Right renal cortex interstitium (tissue), 3 donors: ENCODE results near the gene TAF1B. TPM values are rescaled to one million over a fixed set of nuclear protein-coding genes. Genes with fewer than 3 reads are reported as not detected.
"Not testable (repeated sequence)": the region's sequence is repeated elsewhere in the genome, so short reads cannot be mapped to it uniquely, and the experiment has no call there.

Experiments
- DNase-seq, 3 donors: peaks; one replicate each; pipeline ENCODE4 v3.0.0-alpha.2; 2013; ENCODE audit warnings: low read depth in 3 of 3, low spot score in 2 of 3
- polyA plus RNA-seq, 3 donors: library from polyadenylated mRNA; unstranded; fragments of 120-200 nt; gene quantifications; one replicate each; pipeline ENCODE4 v1.2.1, GENCODE V29; 2013; ENCODE audit not compliant: insufficient read length in 3 of 3

The TAF1B gene
- polyA plus RNA-seq, 3 donors: 29.4 to 31.2 (median 30.7) TPM

DNA sequence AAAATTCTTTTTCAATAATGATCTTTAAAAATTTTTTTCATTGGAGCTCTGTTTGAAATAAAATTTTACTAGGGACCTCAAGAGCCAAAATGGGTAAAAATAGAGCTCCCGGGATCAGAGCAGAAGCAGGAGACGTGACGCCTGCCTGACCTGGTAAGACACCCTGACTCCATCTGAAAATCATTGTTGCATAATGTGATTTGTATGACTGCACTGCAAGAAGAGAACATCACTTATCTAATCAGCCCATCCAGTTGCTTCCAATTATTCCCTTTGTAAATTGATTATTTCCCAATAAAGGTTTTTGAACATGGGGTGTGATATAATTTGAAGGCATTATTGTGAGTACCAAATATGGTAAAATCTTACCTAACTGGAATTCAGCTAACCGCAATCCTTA lies 17.1 kb upstream of the TAF1B start:
- DNase-seq: no peak

GRCh38 chr2:9830685-9831410 lies 12.4 kb upstream of the TAF1B start:
- DNase-seq: no peak

DNA sequence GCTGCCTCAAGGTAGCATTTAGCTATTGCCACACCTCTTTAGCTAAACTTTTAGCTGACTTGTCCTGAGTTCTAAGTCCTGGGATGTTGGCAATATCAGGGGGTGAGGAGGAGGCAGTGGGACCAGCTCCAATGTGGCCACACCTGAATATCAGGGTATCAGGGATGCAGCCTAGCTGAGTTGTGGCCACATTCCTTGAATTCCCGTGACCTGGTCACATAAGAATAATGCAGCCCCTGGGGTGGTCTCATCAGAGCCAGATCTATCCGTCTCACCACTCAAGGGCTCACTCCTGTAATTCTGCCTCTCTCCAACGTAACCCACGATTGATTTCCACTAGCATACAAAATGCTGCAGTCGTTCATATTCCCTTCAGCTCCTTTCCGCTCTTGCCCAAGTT lies 11.6 kb upstream of the TAF1B start:
- no peak for DNase-seq

- no peak for DNase-seq
Measured at GRCh38 chr2:9832586-9832985, 10.7 kb upstream of the TAF1B start.

GRCh38 chr2:9835068-9835467 lies 8.2 kb upstream of the TAF1B start:
- not testable (repeated sequence) for DNase-seq

DNA sequence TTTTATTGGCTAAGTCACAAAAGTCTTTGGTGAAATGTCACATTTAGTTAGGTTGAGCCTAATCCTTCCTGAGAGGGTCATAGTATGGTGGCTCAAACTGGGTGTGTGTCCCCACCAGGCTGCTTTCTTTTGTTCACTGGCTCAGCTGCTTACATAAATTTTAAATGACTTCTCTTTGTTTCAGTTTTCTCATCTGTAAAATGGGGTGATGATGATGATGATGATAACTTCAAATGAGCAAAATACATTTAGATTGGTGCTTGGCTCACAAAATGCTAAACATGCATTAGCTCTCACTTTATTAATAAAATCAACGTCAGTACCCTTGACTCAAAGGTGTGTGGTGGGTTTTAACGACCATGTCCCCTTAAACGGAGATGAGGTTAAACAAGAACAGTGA lies 7.2 kb upstream of the TAF1B start:
- no peak for DNase-seq

DNA sequence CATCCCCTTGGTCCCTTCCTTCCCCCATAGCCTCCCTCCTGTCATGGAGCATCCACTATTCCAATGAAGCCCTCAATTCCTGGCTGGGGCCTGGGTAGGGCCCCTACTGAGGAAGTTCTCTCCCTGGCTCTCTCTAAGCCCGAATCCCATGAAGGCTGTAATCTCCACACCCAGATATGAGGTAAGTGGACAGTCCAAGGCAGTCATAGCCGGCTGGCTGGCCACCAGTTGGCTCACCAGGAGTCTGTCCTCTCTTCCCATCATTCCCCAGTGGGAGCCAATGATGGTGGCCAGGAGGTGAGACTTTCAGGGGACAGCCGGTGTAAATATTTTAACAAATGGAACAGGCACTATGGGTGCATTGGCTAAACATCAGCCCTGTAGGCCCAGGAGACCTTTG lies 6.8 kb upstream of the TAF1B start:
- no peak for DNase-seq

DNA sequence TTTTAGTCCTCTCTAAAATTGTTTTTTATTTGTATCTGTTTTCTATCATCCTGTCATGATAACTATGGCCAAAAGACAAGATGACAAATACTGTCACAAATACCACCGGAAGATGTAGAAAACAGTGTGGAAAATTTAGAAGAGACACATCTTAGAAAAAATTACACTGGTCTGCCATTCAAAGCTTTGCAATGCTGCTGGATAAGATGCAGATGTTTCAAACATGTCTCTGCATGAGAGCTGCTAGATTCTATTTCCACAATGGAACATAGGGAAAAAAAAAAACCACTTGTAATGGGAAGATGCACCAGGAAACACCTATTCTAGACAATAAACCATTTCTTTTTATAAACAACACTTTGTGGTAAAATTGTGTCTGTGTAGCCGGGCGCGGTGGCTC lies 5.8 kb upstream of the TAF1B start:
- no peak for DNase-seq

DNA sequence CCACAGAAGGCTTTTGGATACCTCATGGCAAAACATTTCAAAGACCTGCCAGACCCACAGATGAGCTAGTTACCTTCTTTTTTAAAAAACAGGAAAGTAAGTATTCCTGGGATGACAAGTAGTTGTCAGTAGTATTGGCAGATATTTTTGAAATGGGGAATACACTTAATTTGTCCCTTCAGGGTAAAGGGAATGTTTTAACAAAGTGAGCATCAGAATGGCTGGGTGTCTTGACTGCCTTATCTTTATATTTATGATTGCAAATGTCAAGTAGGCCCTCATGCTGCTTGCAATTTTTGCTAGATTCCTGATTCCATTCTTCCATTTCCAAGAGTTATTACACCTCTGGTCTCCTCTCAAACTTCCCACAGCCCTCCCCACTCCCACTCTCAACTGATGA lies 4.9 kb upstream of the TAF1B start:
- DNase-seq: no peak

GRCh38 chr2:9842487-9843228 lies 616 bp upstream of the TAF1B start:
- no peak for DNase-seq

DNA sequence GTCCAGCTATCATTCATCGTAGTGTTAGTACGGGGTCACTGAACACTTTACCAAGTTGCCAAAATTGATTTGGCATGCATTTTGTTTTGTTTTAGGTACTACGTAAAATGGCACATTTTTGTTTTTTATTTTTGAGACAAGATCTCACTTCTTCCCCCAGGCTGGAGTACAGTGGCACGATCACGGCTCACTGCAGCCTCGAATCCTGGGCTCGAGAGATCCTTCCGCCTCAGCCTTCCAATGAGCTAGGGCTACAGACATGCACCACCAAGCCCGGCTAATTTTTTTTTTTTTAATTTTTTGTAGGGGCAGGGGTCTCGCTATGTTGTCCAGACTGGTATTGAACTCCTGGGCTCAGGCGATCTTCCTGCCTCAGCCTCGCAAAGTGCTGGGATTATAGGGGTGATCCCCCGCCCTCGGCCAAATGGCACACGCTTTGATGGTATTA lies 786 bp downstream of the TAF1B start:
- DNase-seq: no peak

- no peak for DNase-seq
Measured at GRCh38 chr2:9844576-9844975, 1.3 kb downstream of the TAF1B start.

- no peak for DNase-seq
Measured at GRCh38 chr2:9846554-9846953, 3.3 kb downstream of the TAF1B start.

- no peak for DNase-seq
Measured at GRCh38 chr2:9847140-9847539, 3.9 kb downstream of the TAF1B start.

GRCh38 chr2:9852881-9853280 lies 9.6 kb downstream of the TAF1B start:
- no peak for DNase-seq

DNA sequence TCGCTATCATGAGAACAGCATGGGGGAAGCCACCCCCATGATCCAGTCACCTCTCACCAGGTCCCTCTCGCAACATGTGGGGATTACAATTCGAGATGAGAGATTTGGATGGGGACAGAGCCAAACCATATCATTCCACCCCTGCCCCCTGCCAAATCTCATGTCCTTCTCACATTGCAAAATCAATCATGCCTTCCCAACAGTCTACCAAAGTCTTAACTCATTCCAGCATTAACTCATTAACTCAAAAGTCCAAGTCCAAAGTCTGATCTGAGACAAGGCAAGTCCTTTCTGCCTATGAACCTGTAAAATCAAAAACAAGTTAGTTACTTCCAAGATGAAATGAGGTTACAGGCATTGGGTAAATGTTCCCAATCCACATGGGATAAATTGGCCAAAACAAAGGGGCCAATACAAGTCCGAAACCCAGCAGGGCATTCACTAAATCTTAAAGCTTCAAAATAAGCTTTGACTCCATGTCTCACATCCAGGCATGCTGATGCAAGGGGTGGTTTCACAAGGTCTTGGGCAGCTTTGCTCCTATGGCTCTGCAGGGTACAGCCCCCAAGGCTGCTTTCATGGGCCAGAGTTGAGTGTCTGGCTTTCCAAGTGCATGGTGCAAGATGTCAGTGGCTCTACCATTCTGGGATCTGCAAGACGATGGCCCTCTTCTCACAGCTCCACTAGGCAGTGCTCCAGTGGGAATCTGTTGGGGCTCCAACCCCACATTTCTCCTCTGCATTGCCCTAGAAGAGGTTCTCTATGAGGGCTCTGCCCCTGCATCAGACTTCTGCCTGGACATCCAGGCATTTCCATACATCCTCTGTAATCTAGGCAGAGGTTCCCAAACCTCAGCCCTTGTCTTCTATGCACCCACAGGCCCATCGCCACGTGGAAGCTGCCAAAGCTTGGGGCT lies 14.8 kb downstream of the TAF1B start:
- DNase-seq: no peak

DNA sequence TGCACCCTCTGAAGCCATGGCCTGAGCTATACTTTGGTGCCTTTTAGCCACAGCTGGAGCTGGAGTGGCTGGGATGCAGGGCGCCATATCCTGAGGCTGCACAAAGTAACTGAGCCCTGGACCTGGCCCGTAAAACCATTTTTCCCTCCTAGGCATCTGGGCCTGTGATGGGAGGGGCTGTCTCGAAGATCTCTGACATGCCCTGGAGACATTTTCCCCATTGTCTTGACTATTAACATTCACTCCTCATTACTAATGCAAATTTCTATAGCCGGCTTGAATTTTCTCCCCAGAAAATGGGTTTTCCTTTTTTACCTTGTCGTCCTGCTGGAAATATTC lies 15.4 kb downstream of the TAF1B start:
- no peak for DNase-seq

DNA sequence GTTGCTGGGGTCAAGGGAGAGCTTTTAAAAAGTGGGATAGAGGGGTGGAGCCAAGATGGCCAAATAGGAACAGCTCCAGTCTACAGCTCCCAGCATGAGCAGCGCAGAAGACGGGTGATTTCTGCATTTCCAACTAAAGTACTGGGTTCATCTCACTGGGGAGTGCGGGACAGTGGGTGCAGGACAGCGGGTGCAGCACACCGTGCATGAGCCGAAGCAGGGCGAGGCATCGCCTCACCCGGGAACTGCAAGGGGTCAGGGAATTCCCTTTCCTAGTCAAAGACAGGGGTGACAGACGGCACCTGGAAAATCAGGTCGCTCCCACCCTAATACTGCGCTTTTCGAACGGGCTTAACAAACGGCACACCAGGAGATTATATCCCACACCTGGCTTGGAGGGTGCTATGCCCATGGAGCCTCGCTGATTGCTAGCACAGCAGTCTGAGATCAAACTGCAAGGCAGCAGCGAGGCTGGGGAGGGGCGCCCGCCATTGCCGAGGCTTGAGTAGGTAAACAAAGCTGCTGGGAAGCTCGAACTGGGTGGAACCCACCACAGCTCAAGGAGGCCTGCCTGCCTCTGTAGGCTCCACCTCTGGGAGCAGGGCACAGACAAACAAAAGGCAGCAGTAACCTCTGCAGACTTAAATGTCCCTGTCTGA lies 17.8 kb downstream of the TAF1B start:
- DNase-seq: not testable (repeated sequence)

DNA sequence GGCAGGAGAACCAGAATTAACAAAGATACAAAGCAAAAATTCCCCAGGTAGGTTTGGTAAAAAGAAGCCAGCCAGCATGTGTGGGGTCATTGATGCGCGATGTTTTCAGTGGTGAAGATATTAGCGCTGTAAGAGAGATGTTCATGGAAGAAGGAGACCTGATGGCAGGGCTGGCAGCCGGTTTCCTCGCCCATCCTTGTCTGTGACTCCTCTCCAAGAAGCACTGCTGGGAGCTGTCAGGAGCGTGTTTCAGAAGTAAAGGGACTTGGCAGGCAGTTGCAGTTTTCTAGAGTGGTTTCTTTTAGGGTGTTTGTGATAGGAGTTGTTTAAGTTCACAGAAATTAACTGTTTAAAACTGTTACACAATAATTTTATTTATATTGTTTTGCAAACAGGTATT lies 24.6 kb downstream of the TAF1B start:
- DNase-seq: no peak

DNA sequence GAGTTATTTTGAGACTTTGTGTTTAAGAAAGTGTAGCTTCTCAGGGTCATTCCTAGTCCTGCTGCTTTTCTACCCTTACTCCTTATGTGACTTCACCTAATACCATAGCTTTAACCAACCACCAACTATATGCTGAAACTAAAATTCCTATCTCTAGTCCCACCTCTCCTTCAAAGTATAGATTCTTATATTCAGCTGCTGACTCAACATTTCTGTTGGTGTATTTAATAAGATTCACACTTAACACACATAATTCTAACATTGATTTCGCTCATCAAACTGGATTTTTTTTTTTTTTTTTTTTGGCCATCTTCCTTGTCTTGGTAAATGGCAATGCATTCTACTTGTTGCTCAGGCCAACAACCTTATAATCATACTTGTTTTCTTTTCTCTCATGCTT lies 30.1 kb downstream of the TAF1B start:
- DNase-seq: no peak

DNA sequence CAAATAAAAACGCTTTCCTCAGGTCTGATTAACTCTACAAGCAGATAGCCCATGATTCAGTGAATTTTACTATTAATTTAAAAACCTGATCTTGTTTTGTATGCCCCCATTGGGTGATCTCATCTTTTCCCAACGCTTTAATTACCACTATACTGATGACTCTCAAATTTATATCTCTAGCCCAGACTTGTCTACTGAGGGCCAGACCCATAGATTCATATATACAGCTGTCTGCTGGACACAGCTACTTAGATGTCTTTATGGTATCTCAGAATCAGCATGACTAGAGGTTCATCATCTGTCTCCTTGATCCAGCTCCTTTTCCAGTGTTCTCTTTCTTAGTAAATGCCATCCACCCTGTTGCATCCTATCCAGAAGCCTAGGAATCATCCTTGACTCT lies 33.8 kb downstream of the TAF1B start:
- no peak for DNase-seq
